Right lobe of liver (tissue), 4 donors: ENCODE results near the gene GALNT16.

Experiments
- CTCF ChIP-seq, 4 donors: fragments of 200-600 bp in 3 of 4; fragments of 450-650 bp in 1 of 4; IDR thresholded peaks; one replicate each; pipeline versions ENCODE4 v1.5.1 to v1.8.0; 2016 to 2022; ENCODE audit warnings: antibody characterized with exemption in 4 of 4, mild to moderate bottlenecking in 2 of 4
- POLR2A ChIP-seq: fragments of 450-650 bp; IDR thresholded peaks from one replicate; pipeline ENCODE4 v1.6.1; 2017; ENCODE audit warnings: antibody characterized with exemption, mild to moderate bottlenecking
- donor health status: DM: no; HTN: no; CAD: no.
- donor health status: DM: no; HTN: no; CAD: no.
- donor health status: DM: no; HTN: yes; CAD: no.

- no peak for TF ChIP-seq CTCF (IDR thresholded peaks at IDR 0.05)
- TF ChIP-seq POLR2A: no peak
These were observed 43.1 kb downstream of the GALNT16 start for GRCh38 chr14:69303086-69303485.
